Kidney (tissue), 14 donors: ENCODE results near the gene CFAP100. TPM values are rescaled to one million over a fixed set of nuclear protein-coding genes. Genes with fewer than 3 reads are reported as not detected.

Experiments used
- DNase-seq, 5 donors: peaks; one replicate each; pipeline ENCODE4 v3.0.0-alpha.2; 2013 to 2020
- FAIRE-seq: peaks from 2 replicates; lab custom pipeline; 2012; peaks lifted over from hg19 to GRCh38; lab: Jason Lieb, UNC
- H3K27ac ChIP-seq, 2 donors: one replicate each; pipeline ENCODE4 v1.7.0; 2013; ENCODE audit warnings: low read depth in 2 of 2, low read length in 2 of 2, inconsistent platforms in 1 of 2
- H3K27me3 ChIP-seq: one replicate; pipeline ENCODE4 v1.7.1; 2013; ENCODE audit warnings: low read length, inconsistent platforms; ENCODE audit not compliant: control insufficient read depth, insufficient read depth
- H3K36me3 ChIP-seq, 3 donors: one replicate each; pipeline versions ENCODE4 v1.7.0 to v1.7.1; 2013; ENCODE audit warnings: low read length in 3 of 3, control low read depth in 1 of 3, inconsistent platforms in 1 of 3; ENCODE audit not compliant: insufficient read depth in 3 of 3, control insufficient read depth in 2 of 3
- H3K4me1 ChIP-seq, 3 donors: one replicate each; pipeline versions ENCODE4 v1.7.0 to v1.7.1; 2013; ENCODE audit warnings: low read length in 3 of 3, inconsistent platforms in 1 of 3, low read depth in 1 of 3; ENCODE audit not compliant: control insufficient read depth in 2 of 3, insufficient read depth in 2 of 3
- H3K4me3 ChIP-seq, 3 donors: one replicate each; pipeline versions ENCODE4 v1.7.0 to v1.8.1; 2013; ENCODE audit warnings: low read length in 3 of 3, control low read depth in 1 of 3, inconsistent platforms in 1 of 3
- H3K9ac ChIP-seq, 3 donors: one replicate each; pipeline versions ENCODE4 v1.7.0 to v1.7.1; 2013; ENCODE audit warnings: low read length in 3 of 3, control low read depth in 1 of 3, inconsistent platforms in 1 of 3
- H3K9me3 ChIP-seq, 3 donors: one replicate each; pipeline versions ENCODE4 v1.7.0 to v1.7.1; 2013; ENCODE audit warnings: low read length in 3 of 3, control low read depth in 1 of 3, inconsistent platforms in 1 of 3; ENCODE audit not compliant: control insufficient read depth in 2 of 3, insufficient read depth in 1 of 3
- intact Hi-C: fragments of 100-400 bp; cut with DNase I; formaldehyde crosslinking; loops from one replicate; pipeline ENCODE4 v1.11.1; 2022
- polyA plus RNA-seq: library from polyadenylated mRNA; stranded (reverse); fragments of 350-450 nt; fragmentation: Illumina TruSeq; extraction: RNeasy Lipid Tissue Mini Kit (QIAGEN cat#74804); gene quantifications from one replicate; pipeline ENCODE4 v1.2.3, GENCODE V29; 2014; ENCODE audit warnings: low read depth, low replicate concordance; ENCODE audit not compliant: insufficient read depth
- total RNA-seq: library from RNA; stranded (reverse); fragmentation: NEBNext Ultra II Directional; extraction: Animal tissue kit (Norgen Biotek cat#: 25700); gene quantifications from one replicate; pipeline ENCODE4 v1.2.1, GENCODE V29; 2021
- TF ChIP-seq, protein P1 (sequence below): IDR thresholded peaks from 3 replicates; pipeline ENCODE4 v1.5.1; 2012; ENCODE audit warnings: mild to moderate bottlenecking, moderate library complexity, borderline replicate concordance; ENCODE audit not compliant: insufficient read depth; ENCODE audit errors: extremely low read depth
- donor health status: control.
- donor health status: control.
- donor health status: control.
- donor health status: control.
- donor health status: control.
- donor health status: DM: yes; HTN: yes; CAD: no.
- donor health status: Normal renal cell carcinoma (clear cell type).

The CFAP100 gene
- total and polyA plus RNA-seq, 2 donors from 2014 or later = 0.60 TPM; not detected in 1

DNA sequence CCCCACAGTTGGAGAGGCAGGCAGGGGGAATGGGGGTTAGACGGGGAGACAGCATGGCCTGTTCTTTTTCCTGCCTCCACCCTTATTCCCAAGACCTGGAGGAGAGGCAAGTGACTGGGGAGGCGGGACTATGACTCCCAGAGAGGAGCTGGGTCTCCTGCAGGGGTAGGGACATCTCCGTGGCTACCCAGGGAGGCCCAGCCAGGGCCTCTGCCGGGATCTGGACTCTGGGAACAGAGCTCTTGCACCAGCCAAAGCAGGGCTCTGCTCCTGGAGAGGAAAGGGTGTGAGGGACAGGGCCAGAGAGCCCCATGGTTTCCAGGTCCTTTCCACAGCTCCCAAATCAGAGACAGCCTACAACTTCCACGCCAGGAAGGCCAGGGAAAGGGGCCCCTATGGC, 22.8 kb downstream of the CFAP100 start:
- H3K9ac ChIP-seq = no peak overlapping the region
- TF ChIP-seq, protein P1, sequence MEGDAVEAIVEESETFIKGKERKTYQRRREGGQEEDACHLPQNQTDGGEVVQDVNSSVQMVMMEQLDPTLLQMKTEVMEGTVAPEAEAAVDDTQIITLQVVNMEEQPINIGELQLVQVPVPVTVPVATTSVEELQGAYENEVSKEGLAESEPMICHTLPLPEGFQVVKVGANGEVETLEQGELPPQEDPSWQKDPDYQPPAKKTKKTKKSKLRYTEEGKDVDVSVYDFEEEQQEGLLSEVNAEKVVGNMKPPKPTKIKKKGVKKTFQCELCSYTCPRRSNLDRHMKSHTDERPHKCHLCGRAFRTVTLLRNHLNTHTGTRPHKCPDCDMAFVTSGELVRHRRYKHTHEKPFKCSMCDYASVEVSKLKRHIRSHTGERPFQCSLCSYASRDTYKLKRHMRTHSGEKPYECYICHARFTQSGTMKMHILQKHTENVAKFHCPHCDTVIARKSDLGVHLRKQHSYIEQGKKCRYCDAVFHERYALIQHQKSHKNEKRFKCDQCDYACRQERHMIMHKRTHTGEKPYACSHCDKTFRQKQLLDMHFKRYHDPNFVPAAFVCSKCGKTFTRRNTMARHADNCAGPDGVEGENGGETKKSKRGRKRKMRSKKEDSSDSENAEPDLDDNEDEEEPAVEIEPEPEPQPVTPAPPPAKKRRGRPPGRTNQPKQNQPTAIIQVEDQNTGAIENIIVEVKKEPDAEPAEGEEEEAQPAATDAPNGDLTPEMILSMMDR = no peak
- H3K9me3 ChIP-seq = no peaks in the 10 kb centered on the region
- H3K27me3 ChIP-seq = no peaks in the 10 kb centered on the region
- intact Hi-C loops = no loop called here
- no peak overlapping the region for H3K4me3 ChIP-seq
- no peaks in the 10 kb centered on the region for H3K4me1 ChIP-seq
- FAIRE-seq (no peak), DNase-seq (no peak)
- no peaks in the 10 kb centered on the region for H3K36me3 ChIP-seq
- H3K27ac ChIP-seq = no peak overlapping the region

DNA sequence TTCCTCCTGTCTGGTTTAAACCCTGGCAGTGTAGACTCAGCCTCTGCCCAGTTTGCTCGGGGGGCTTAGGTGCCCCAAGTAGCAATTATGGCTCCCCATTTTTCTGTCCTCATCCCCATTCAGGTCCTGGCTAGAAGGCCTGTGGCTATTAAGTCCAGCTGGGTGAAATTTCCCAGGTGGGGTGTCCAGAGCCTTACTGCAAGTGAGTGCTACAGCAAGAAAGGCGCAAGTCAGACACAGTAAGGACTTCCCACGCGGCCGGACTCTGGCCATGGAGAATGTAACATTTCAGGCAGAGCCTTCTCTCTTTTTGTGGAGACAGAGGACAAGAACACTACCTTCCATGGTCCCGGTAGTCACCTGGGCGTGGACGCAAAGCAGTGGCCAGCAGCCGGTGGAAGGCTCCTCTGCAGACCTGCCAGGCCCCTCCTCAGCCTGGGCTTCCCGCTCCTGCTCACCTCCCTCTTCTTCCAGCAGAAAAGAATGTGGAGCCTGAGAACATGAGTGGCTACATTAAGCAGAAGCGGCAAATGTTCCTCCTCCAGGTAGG, 23.3 kb downstream of the CFAP100 start:
- Histone ChIP-seq H3K4me3 (no peak overlapping the region), H3K4me1 (no peaks in the 10 kb centered on the region), H3K9ac (no peak overlapping the region), H3K27ac (no peak overlapping the region), H3K27me3 (no peaks in the 10 kb centered on the region), H3K9me3 (no peaks in the 10 kb centered on the region), H3K36me3 (no peaks in the 10 kb centered on the region)
- TF ChIP-seq, protein P1 = no peak
- FAIRE-seq = no peak
- intact Hi-C loops = no loop called here
- no peak for DNase-seq

DNA sequence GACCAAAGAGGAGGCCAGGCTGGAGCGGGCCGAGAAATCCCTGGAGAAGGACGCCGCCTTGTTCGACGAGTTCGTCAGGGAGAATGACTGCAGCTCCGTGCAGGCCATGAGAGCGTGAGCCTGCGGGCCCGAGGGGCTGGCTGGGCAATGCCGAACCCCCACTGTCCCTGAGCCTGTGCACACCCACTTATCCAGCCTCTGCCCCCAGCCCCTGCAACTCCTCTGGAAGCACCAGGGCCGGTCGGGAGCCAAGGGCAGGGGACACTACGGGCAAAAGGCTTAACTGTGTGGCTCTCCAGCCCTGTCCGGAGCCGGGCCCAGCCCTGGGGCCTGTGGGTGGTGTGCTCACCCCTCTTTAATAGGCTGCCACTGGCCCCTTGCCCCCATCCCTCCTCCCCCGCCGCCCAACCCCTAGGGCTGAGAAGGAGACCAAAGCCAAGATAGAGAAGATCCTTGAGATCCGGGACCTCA, 24.0 kb downstream of the CFAP100 start:
- intact Hi-C loops = no loop called here
- FAIRE-seq = no peak
- Histone ChIP-seq H3K9ac (no peak overlapping the region), H3K27ac (no peak overlapping the region), H3K9me3 (no peaks in the 10 kb centered on the region), H3K27me3 (no peaks in the 10 kb centered on the region), H3K4me1 (no peaks in the 10 kb centered on the region), H3K4me3 (no peak overlapping the region), H3K36me3 (no peaks in the 10 kb centered on the region)
- DNase-seq = no peak
- TF ChIP-seq, protein P1 = no peak

GRCh38 chr3:126419151-126419703, 24.5 kb downstream of the CFAP100 start:
- DNase-seq (no peak), FAIRE-seq (no peak)
- Histone ChIP-seq H3K36me3 (no peaks in the 10 kb centered on the region), H3K4me3 (no peak overlapping the region), H3K27me3 (no peaks in the 10 kb centered on the region), H3K9me3 (no peaks in the 10 kb centered on the region), H3K4me1 (no peaks in the 10 kb centered on the region), H3K9ac (no peak overlapping the region), H3K27ac (no peak overlapping the region)
- TF ChIP-seq, protein P1 = no peak
- intact Hi-C loops = no loop called here
